Prostate gland (tissue), 2 donors: ENCODE measurements around the gene PRDM13.

ENCODE experiments used
- POLR2AphosphoS5 ChIP-seq: sonication (generic); formaldehyde crosslinking; IDR thresholded peaks from one replicate; pipeline ENCODE4 v1.6.1; 2017; ENCODE audit warnings: antibody characterized with exemption
- TF ChIP-seq, protein P1 (sequence below), 4 experiments: fragments of 200-600 bp in 2 of 4; fragments of 450-650 bp in 2 of 4; sonication (generic) in 2 of 4; IDR thresholded peaks; 1 replicate in 3 of 4; 2 replicates in 1 of 4; pipeline ENCODE4 v1.5.1; 2016 to 2019; ENCODE audit warnings: antibody characterized with exemption in 4 of 4, mild to moderate bottlenecking in 2 of 4, moderate library complexity in 2 of 4

DNA sequence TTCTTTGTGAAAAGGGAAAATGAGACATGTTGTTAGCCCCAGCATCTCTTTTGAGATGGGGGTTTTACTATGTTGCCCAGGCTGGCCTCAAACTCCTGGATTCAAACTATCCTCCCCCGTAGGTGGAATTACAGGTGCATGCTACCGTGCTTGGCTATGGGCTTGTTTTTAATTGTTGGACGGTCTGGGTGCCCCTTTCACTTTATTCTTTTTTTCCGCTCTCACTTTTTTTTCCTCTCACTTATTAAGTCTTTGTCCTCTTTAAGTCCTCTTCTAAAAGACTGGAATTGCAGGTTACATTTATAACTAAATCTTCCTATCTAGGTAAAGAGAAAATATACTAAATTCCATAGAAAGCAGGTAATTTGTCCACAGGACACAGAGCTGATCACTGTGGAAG is 18.8 kb upstream of the PRDM13 start:
- TF ChIP-seq, protein P1, sequence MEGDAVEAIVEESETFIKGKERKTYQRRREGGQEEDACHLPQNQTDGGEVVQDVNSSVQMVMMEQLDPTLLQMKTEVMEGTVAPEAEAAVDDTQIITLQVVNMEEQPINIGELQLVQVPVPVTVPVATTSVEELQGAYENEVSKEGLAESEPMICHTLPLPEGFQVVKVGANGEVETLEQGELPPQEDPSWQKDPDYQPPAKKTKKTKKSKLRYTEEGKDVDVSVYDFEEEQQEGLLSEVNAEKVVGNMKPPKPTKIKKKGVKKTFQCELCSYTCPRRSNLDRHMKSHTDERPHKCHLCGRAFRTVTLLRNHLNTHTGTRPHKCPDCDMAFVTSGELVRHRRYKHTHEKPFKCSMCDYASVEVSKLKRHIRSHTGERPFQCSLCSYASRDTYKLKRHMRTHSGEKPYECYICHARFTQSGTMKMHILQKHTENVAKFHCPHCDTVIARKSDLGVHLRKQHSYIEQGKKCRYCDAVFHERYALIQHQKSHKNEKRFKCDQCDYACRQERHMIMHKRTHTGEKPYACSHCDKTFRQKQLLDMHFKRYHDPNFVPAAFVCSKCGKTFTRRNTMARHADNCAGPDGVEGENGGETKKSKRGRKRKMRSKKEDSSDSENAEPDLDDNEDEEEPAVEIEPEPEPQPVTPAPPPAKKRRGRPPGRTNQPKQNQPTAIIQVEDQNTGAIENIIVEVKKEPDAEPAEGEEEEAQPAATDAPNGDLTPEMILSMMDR (IDR thresholded peaks at IDR 0.05), result no peak
- TF ChIP-seq POLR2AphosphoS5, result no peak
